ENCODE measurements around the gene KLHL17.

KLHL17 gene

GRCh38 chr1:916173-917075 is 44.0 kb upstream of the KLHL17 start:
- no peaks in the 10 kb centered on the region for H3K9me3 ChIP-seq (ENCODE audit: control insufficient read depth in 2 of 2, low read length in 2 of 2)
- no peak overlapping the region for H3K9ac ChIP-seq (ENCODE audit: low read depth in 1 of 2, low read length in 2 of 2)
- no peak overlapping the region for H3K4me3 ChIP-seq (ENCODE audit: low read length in 2 of 2)
- H3K36me3 ChIP-seq (ENCODE audit: control insufficient read depth in 2 of 2, insufficient read depth in 2 of 2, low read length in 2 of 2) = no peaks in the 10 kb centered on the region
- H3K27ac ChIP-seq (ENCODE audit: low read depth in 2 of 2, low read length in 2 of 2) = no peak overlapping the region
- H3K4me1 ChIP-seq (ENCODE audit: control insufficient read depth in 2 of 2, insufficient read depth in 2 of 2, low read length in 2 of 2) = peaks cover 9 to 12% of the 10 kb centered on the region in 2 donors
- H3K27me3 ChIP-seq (ENCODE audit: control insufficient read depth in 2 of 2, insufficient read depth in 2 of 2, low read length in 2 of 2) = peaks cover 71 to 91% of the 10 kb centered on the region in 2 donors

- no peak overlapping the region for H3K9ac ChIP-seq (ENCODE audit: low read depth in 1 of 2, low read length in 2 of 2)
- H3K9me3 ChIP-seq (ENCODE audit: control insufficient read depth in 2 of 2, low read length in 2 of 2) = no peaks in the 10 kb centered on the region
- H3K27ac ChIP-seq (ENCODE audit: low read depth in 2 of 2, low read length in 2 of 2) = no peak overlapping the region
- H3K27me3 ChIP-seq (ENCODE audit: control insufficient read depth in 2 of 2, insufficient read depth in 2 of 2, low read length in 2 of 2) = peaks cover 71 to 89% of the 10 kb centered on the region in 2 donors
- peaks cover 9 to 13% of the 10 kb centered on the region in 2 donors for H3K4me1 ChIP-seq (ENCODE audit: control insufficient read depth in 2 of 2, insufficient read depth in 2 of 2, low read length in 2 of 2)
- H3K4me3 ChIP-seq (ENCODE audit: low read length in 2 of 2) = no peak overlapping the region
- no peaks in the 10 kb centered on the region for H3K36me3 ChIP-seq (ENCODE audit: control insufficient read depth in 2 of 2, insufficient read depth in 2 of 2, low read length in 2 of 2)
Observed at GRCh38 chr1:917076-917459, 43.3 kb upstream of the KLHL17 start.

GRCh38 chr1:917466-918091 is 42.8 kb upstream of the KLHL17 start:
- Histone ChIP-seq H3K4me1 (ENCODE audit: control insufficient read depth in 2 of 2, insufficient read depth in 2 of 2, low read length in 2 of 2) (peaks cover 9 to 13% of the 10 kb centered on the region in 2 donors), H3K9ac (ENCODE audit: low read depth in 1 of 2, low read length in 2 of 2) (no peak overlapping the region), H3K4me3 (ENCODE audit: low read length in 2 of 2) (no peak overlapping the region), H3K36me3 (ENCODE audit: control insufficient read depth in 2 of 2, insufficient read depth in 2 of 2, low read length in 2 of 2) (no peaks in the 10 kb centered on the region), H3K9me3 (ENCODE audit: control insufficient read depth in 2 of 2, low read length in 2 of 2) (no peaks in the 10 kb centered on the region), H3K27me3 (ENCODE audit: control insufficient read depth in 2 of 2, insufficient read depth in 2 of 2, low read length in 2 of 2) (peaks cover 71 to 88% of the 10 kb centered on the region in 2 donors), H3K27ac (ENCODE audit: low read depth in 2 of 2, low read length in 2 of 2) (no peak overlapping the region)

GRCh38 chr1:918353-918752 is 42.0 kb upstream of the KLHL17 start:
- H3K36me3 ChIP-seq (ENCODE audit: control insufficient read depth in 2 of 2, insufficient read depth in 2 of 2, low read length in 2 of 2) = no peaks in the 10 kb centered on the region
- H3K27me3 ChIP-seq (ENCODE audit: control insufficient read depth in 2 of 2, insufficient read depth in 2 of 2, low read length in 2 of 2) = peaks cover 77 to 88% of the 10 kb centered on the region in 2 donors
- no peak overlapping the region for H3K27ac ChIP-seq (ENCODE audit: low read depth in 2 of 2, low read length in 2 of 2)
- H3K9ac ChIP-seq (ENCODE audit: low read depth in 1 of 2, low read length in 2 of 2) = no peak overlapping the region
- H3K4me3 ChIP-seq (ENCODE audit: low read length in 2 of 2) = no peak overlapping the region
- no peaks in the 10 kb centered on the region for H3K9me3 ChIP-seq (ENCODE audit: control insufficient read depth in 2 of 2, low read length in 2 of 2)
- H3K4me1 ChIP-seq (ENCODE audit: control insufficient read depth in 2 of 2, insufficient read depth in 2 of 2, low read length in 2 of 2) = peaks cover 14 to 17% of the 10 kb centered on the region in 2 donors

GRCh38 chr1:918843-919242 is 41.5 kb upstream of the KLHL17 start:
- Histone ChIP-seq H3K9ac (ENCODE audit: low read depth in 1 of 2, low read length in 2 of 2) (no peak overlapping the region), H3K4me1 (ENCODE audit: control insufficient read depth in 2 of 2, insufficient read depth in 2 of 2, low read length in 2 of 2) (peaks cover 16 to 19% of the 10 kb centered on the region in 2 donors), H3K27ac (ENCODE audit: low read depth in 2 of 2, low read length in 2 of 2) (no peak overlapping the region), H3K27me3 (ENCODE audit: control insufficient read depth in 2 of 2, insufficient read depth in 2 of 2, low read length in 2 of 2) (peaks cover 78 to 87% of the 10 kb centered on the region in 2 donors), H3K9me3 (ENCODE audit: control insufficient read depth in 2 of 2, low read length in 2 of 2) (no peaks in the 10 kb centered on the region), H3K4me3 (ENCODE audit: low read length in 2 of 2) (no peak overlapping the region), H3K36me3 (ENCODE audit: control insufficient read depth in 2 of 2, insufficient read depth in 2 of 2, low read length in 2 of 2) (no peaks in the 10 kb centered on the region)

GRCh38 chr1:919271-919872 is 41.0 kb upstream of the KLHL17 start:
- Histone ChIP-seq H3K9ac (ENCODE audit: low read depth in 1 of 2, low read length in 2 of 2) (no peak overlapping the region), H3K4me1 (ENCODE audit: control insufficient read depth in 2 of 2, insufficient read depth in 2 of 2, low read length in 2 of 2) (peaks cover 16 to 21% of the 10 kb centered on the region in 2 donors), H3K4me3 (ENCODE audit: low read length in 2 of 2) (no peak overlapping the region), H3K9me3 (ENCODE audit: control insufficient read depth in 2 of 2, low read length in 2 of 2) (no peaks in the 10 kb centered on the region), H3K27ac (ENCODE audit: low read depth in 2 of 2, low read length in 2 of 2) (no peak overlapping the region), H3K36me3 (ENCODE audit: control insufficient read depth in 2 of 2, insufficient read depth in 2 of 2, low read length in 2 of 2) (no peaks in the 10 kb centered on the region), H3K27me3 (ENCODE audit: control insufficient read depth in 2 of 2, insufficient read depth in 2 of 2, low read length in 2 of 2) (peaks cover 76 to 83% of the 10 kb centered on the region in 2 donors)

GRCh38 chr1:920010-920409 is 40.4 kb upstream of the KLHL17 start:
- Histone ChIP-seq H3K4me1 (ENCODE audit: control insufficient read depth in 2 of 2, insufficient read depth in 2 of 2, low read length in 2 of 2) (peaks cover 21 to 26% of the 10 kb centered on the region in 2 donors), H3K9ac (ENCODE audit: low read depth in 1 of 2, low read length in 2 of 2) (no peak overlapping the region), H3K4me3 (ENCODE audit: low read length in 2 of 2) (no peak overlapping the region), H3K9me3 (ENCODE audit: control insufficient read depth in 2 of 2, low read length in 2 of 2) (no peaks in the 10 kb centered on the region), H3K36me3 (ENCODE audit: control insufficient read depth in 2 of 2, insufficient read depth in 2 of 2, low read length in 2 of 2) (no peaks in the 10 kb centered on the region), H3K27me3 (ENCODE audit: control insufficient read depth in 2 of 2, insufficient read depth in 2 of 2, low read length in 2 of 2) (peaks cover 73 to 83% of the 10 kb centered on the region in 2 donors), H3K27ac (ENCODE audit: low read depth in 2 of 2, low read length in 2 of 2) (no peak overlapping the region)

- H3K4me3 ChIP-seq (ENCODE audit: low read length in 2 of 2) = no peak overlapping the region
- peaks cover 22 to 26% of the 10 kb centered on the region in 2 donors for H3K4me1 ChIP-seq (ENCODE audit: control insufficient read depth in 2 of 2, insufficient read depth in 2 of 2, low read length in 2 of 2)
- no peaks in the 10 kb centered on the region for H3K36me3 ChIP-seq (ENCODE audit: control insufficient read depth in 2 of 2, insufficient read depth in 2 of 2, low read length in 2 of 2)
- H3K27ac ChIP-seq (ENCODE audit: low read depth in 2 of 2, low read length in 2 of 2) = no peak overlapping the region
- H3K9me3 ChIP-seq (ENCODE audit: control insufficient read depth in 2 of 2, low read length in 2 of 2) = no peaks in the 10 kb centered on the region
- peaks cover 68 to 78% of the 10 kb centered on the region in 2 donors for H3K27me3 ChIP-seq (ENCODE audit: control insufficient read depth in 2 of 2, insufficient read depth in 2 of 2, low read length in 2 of 2)
- no peak overlapping the region for H3K9ac ChIP-seq (ENCODE audit: low read depth in 1 of 2, low read length in 2 of 2)
Observed at GRCh38 chr1:920521-920920, 39.9 kb upstream of the KLHL17 start.

GRCh38 chr1:921011-921837 is 39.2 kb upstream of the KLHL17 start:
- Histone ChIP-seq H3K4me3 (ENCODE audit: low read length in 2 of 2) (no peak overlapping the region), H3K36me3 (ENCODE audit: control insufficient read depth in 2 of 2, insufficient read depth in 2 of 2, low read length in 2 of 2) (no peaks in the 10 kb centered on the region), H3K9me3 (ENCODE audit: control insufficient read depth in 2 of 2, low read length in 2 of 2) (no peaks in the 10 kb centered on the region), H3K9ac (ENCODE audit: low read depth in 1 of 2, low read length in 2 of 2) (no peak overlapping the region), H3K27me3 (ENCODE audit: control insufficient read depth in 2 of 2, insufficient read depth in 2 of 2, low read length in 2 of 2) (peaks cover 66 to 78% of the 10 kb centered on the region in 2 donors), H3K4me1 (ENCODE audit: control insufficient read depth in 2 of 2, insufficient read depth in 2 of 2, low read length in 2 of 2) (peaks cover 23 to 26% of the 10 kb centered on the region in 2 donors), H3K27ac (ENCODE audit: low read depth in 2 of 2, low read length in 2 of 2) (no peak overlapping the region)
